Left lung (tissue), 10 donors: ENCODE measurements around the gene POFUT1. TPM values are rescaled to one million over a fixed set of nuclear protein-coding genes. Genes with fewer than 3 reads are reported as not detected.

ENCODE experiments used
- ATAC-seq: fragments of 200-7000 bp; cut with Tn5 transposase; one replicate; pipeline ENCODE4 v1.9.1; 2020; ENCODE audit warnings: moderate library complexity
- DNase-seq, 4 donors: peaks; one replicate each; pipeline ENCODE4 v3.0.0-alpha.2; 2013 to 2020
- H3K27ac ChIP-seq, 2 donors: fragments of 200-600 bp; sonication (generic) in 1 of 2; one replicate each; pipeline versions ENCODE4 v1.5.0 to v1.8.0; 2020 to 2021
- H3K27me3 ChIP-seq, 2 donors: fragments of 200-600 bp; sonication (generic) in 1 of 2; one replicate each; pipeline versions ENCODE4 v1.5.0 to v1.8.0; 2020 to 2021
- H3K36me3 ChIP-seq, 2 donors: fragments of 200-600 bp; sonication (generic) in 1 of 2; one replicate each; pipeline versions ENCODE4 v1.5.0 to v1.8.0; 2020 to 2021
- H3K4me1 ChIP-seq, 2 donors: fragments of 200-600 bp; one replicate each; pipeline ENCODE4 v1.8.0; 2021
- H3K4me3 ChIP-seq, 2 donors: fragments of 200-600 bp; sonication (generic) in 1 of 2; one replicate each; pipeline versions ENCODE4 v1.5.0 to v1.8.0; 2020 to 2021; ENCODE audit warnings: mild to moderate bottlenecking in 1 of 2
- H3K9me3 ChIP-seq, 2 donors: fragments of 200-600 bp; sonication (generic) in 1 of 2; one replicate each; pipeline versions ENCODE4 v1.5.0 to v1.8.0; 2020 to 2021
- intact Hi-C, 2 donors: fragments of 100-400 bp; cut with DNase I; formaldehyde crosslinking; loops; one replicate each; pipeline versions ENCODE4 v1.11.2 to v1.14.2; 2022
- polyA plus RNA-seq, 6 donors: library from polyadenylated mRNA; unstranded; fragments of 120-200 nt; gene quantifications; one replicate each; pipeline ENCODE4 v1.2.1, GENCODE V29; 2013; ENCODE audit not compliant: insufficient read length in 6 of 6
- total RNA-seq, 2 donors: library from RNA; stranded (reverse); fragmentation: NEBNext Ultra II Directional; extraction: Animal tissue kit (Norgen Biotek cat#: 25700); gene quantifications; one replicate each; pipeline ENCODE4 v1.2.1, GENCODE V29; 2021
- TF ChIP-seq, protein P1 (sequence below), 2 donors: fragments of 200-600 bp; sonication (generic) in 1 of 2; IDR thresholded peaks; one replicate each; pipeline versions ENCODE4 v1.5.0 to v1.8.0; 2021; ENCODE audit warnings: antibody characterized with exemption in 2 of 2
- donor health status: DM: no; HTN: yes; CAD: no.
- donor health status: DM: no; HTN: no; CAD: no.

Gene POFUT1
- total and polyA plus RNA-seq, 8 donors: 29.2 to 42.2 (median 36.6) TPM

DNA sequence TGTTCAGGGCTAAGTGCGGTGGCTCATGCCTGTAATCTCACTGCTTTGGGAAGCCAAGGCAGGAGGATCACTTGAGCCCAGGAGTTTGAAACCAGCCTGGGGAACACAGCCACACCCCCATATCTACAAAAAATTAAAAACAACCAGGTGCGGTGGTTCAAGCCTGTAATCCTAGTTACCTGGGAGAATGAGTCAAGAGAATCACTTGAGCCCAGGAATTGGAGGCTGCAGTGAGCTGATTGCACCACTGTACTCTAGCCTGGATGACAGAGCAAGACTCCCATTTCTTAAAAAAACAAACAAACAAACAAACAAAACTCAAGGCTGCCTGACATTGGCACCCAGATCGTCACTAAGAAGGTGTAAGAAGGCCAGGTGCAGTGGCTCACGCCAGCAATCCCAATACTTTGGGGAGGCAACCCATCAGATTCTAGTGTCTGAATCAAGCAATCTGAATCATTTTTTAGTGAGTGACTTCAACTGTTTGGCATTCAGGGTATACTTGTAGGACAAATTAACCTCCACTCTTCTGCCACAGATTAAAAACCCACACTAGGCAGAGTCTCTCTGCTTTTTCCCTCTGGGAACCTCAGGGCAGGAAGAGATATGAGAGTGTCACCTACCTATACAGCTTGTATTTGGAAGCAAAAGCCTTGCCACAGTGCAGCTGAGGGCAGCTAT lies 6.2 kb upstream of the POFUT1 start:
- peaks cover 48 to 80% of the 10 kb centered on the region in 2 donors for H3K4me1 ChIP-seq
- H3K36me3 ChIP-seq: peaks cover 0 to 60% of the 10 kb centered on the region in 2 donors
- no peak for DNase-seq
- intact Hi-C loops: no loop called here
- peak; percentile 44 for ATAC-seq
- H3K27me3 ChIP-seq: no peaks in the 10 kb centered on the region
- H3K4me3 ChIP-seq: no peak overlapping the region
- H3K9me3 ChIP-seq: no peaks in the 10 kb centered on the region
- TF ChIP-seq, protein P1, sequence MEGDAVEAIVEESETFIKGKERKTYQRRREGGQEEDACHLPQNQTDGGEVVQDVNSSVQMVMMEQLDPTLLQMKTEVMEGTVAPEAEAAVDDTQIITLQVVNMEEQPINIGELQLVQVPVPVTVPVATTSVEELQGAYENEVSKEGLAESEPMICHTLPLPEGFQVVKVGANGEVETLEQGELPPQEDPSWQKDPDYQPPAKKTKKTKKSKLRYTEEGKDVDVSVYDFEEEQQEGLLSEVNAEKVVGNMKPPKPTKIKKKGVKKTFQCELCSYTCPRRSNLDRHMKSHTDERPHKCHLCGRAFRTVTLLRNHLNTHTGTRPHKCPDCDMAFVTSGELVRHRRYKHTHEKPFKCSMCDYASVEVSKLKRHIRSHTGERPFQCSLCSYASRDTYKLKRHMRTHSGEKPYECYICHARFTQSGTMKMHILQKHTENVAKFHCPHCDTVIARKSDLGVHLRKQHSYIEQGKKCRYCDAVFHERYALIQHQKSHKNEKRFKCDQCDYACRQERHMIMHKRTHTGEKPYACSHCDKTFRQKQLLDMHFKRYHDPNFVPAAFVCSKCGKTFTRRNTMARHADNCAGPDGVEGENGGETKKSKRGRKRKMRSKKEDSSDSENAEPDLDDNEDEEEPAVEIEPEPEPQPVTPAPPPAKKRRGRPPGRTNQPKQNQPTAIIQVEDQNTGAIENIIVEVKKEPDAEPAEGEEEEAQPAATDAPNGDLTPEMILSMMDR (IDR thresholded peaks at IDR 0.05): no peak
- H3K27ac ChIP-seq: peak overlapping the region; percentile 49 to 93

DNA sequence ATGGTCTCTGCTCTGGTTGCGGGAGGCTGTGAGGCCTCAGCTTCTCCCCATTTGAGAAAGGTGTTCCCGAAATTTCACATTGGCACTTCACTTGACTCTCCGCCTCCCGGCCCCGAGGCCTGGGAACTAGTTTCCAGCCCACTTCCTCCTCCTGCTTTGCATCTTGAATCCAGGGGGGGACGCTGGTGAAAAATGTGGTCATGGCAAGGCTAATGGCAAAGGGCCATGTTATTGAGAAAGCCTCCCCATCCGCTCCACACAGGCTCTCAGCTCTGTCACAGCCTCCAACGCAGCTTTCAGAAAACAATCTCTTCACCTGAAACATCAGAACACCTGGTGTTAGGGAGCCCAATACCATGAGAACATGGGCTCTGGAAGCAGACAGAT lies 5.7 kb upstream of the POFUT1 start:
- ATAC-seq (peak; percentile 6), DNase-seq (no peak)
- Histone ChIP-seq H3K36me3 (peaks cover 0 to 55% of the 10 kb centered on the region in 2 donors), H3K27ac (peak overlapping the region; percentile 49 to 93), H3K4me1 (peaks cover 52 to 85% of the 10 kb centered on the region in 2 donors), H3K4me3 (no peak overlapping the region), H3K9me3 (no peaks in the 10 kb centered on the region), H3K27me3 (no peaks in the 10 kb centered on the region)
- TF ChIP-seq, protein P1 (IDR thresholded peaks at IDR 0.05): no peak
- intact Hi-C loops: no loop called here

DNA sequence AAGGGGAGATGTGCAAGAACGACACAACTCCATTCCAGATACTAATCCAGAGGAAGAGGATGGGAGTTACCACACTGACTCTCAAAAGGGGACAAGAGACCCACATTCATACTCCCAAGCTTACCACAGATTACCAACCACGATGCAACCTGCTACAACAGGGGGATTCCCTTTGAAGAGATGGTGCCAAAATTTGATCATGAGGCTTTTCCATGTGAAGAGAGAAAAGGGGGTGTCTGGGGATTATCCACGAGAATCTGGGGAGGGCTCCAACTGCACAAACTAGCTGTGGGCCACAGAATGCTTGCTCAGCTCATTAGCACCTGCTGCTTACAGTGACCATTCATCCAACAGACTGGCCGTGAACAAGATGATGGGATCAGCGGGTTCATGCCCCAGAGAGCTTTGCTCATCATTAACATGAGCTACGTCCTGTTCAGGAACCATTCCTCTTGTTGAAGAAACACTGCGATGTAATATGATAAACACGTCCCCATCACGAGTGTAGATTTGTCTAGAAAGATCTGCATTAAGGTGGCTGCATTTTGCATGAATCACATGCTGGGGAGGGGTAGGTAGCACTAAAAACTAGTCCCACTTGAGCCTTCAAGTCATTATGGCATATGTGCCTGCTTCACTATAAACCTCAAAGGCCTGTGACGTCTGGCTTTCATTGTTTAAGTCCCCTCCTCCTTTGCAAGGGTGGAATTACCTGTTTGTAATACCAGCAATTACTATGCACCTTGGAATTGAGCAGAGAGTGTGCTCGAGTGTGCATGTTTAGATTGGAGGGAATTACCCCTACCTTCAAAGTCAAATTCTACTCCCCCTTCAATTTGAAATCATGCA lies 4.1 kb upstream of the POFUT1 start:
- peak overlapping the region; percentile 90 to 93 for H3K27ac ChIP-seq
- peaks cover 57 to 87% of the 10 kb centered on the region in 2 donors for H3K4me1 ChIP-seq
- TF ChIP-seq, protein P1 (IDR thresholded peaks at IDR 0.05): no peak
- peaks cover 0 to 38% of the 10 kb centered on the region in 2 donors for H3K36me3 ChIP-seq
- no peaks in the 10 kb centered on the region for H3K27me3 ChIP-seq
- peak; percentile 26 for ATAC-seq
- DNase-seq: peak in 1 of 4 donors; percentile 74
- peak overlapping the region in 1 of 2 donors; percentile 93 for H3K4me3 ChIP-seq
- H3K9me3 ChIP-seq: no peaks in the 10 kb centered on the region
- intact Hi-C loops: no loop called here

DNA sequence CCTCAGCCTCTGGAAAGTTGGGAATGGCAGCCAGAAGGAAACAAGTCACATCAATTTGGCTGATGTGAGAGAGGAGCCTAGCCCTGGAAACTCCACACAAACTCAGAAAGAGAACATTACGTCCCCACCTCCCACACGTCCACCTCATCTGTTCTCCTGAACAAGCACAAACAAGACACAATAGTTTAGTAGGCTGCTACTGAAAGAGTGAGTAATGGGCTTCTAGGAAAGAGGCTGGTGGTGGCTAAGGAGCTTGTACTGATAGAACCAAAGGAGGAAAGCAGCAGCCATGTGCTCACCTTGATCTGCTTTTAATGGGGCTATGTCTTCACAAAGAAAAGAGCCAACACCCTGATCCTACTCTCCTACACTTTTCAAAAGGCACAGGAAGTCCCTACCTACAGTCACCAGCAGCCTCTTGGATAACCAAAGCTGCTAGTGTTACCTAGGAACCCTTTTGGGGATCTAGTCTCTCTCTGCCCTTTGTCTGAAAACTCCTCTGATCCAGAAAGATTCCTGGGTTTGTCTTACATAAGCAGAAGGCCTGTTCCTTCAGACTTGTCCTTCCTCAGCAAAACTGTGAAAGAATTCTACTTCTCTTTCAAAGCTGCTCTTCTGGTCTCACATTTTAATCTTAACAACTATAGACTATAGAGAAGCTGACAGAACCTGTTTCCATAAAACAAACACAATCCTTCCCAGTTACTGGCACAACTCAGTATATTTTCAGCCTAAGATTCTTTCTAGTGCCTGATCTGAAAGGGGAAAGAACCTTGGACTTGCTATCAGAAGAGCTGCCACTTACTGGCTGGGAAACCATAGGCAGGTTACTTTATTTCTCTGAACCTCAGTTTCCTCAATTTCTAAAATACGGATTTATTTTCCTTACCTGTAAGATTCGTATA lies 3.2 kb upstream of the POFUT1 start:
- Histone ChIP-seq H3K9me3 (no peaks in the 10 kb centered on the region), H3K4me1 (peaks cover 58 to 89% of the 10 kb centered on the region in 2 donors), H3K27ac (peak overlapping the region; percentile 90 to 93), H3K4me3 (peak overlapping the region in 1 of 2 donors; percentile 93), H3K27me3 (no peaks in the 10 kb centered on the region), H3K36me3 (peaks cover 0 to 30% of the 10 kb centered on the region in 2 donors)
- ATAC-seq (peak; percentile 36), DNase-seq (peak in 1 of 4 donors; percentile 58)
- intact Hi-C loops: no loop called here
- TF ChIP-seq, protein P1 (IDR thresholded peaks at IDR 0.05): no peak
